GM23338 (cell line): ENCODE data around the gene KCNK5. TPM values are rescaled to one million over a fixed set of nuclear protein-coding genes. Genes with fewer than 3 reads are reported as not detected.

ENCODE experiments used
- ATAC-seq: fragments of 200-7000 bp; cut with Tn5 transposase; 3 replicates; pipeline ENCODE4 v1.9.1; 2020
- DNase-seq: peaks from one replicate; pipeline ENCODE4 v3.0.0-alpha.2; 2015; ENCODE audit warnings: low spot score
- H2AFZ ChIP-seq: fragments of 200-600 bp; sonication (generic); 2 replicates; pipeline ENCODE4 v1.8.0; 2016; ENCODE audit warnings: antibody characterized with exemption, mild to moderate bottlenecking, moderate library complexity
- H3F3A ChIP-seq: fragments of 200-600 bp; sonication (generic); replicated peaks from 2 replicates; pipeline ENCODE4 v1.8.0; 2017; ENCODE audit warnings: antibody characterized with exemption, mixed run types, low read depth
- H3K27ac ChIP-seq: fragments of 200-600 bp; sonication (generic); 2 replicates; pipeline ENCODE4 v1.6.1; 2016; ENCODE audit warnings: low read depth
- H3K27me3 ChIP-seq: fragments of 200-600 bp; sonication (generic); 2 replicates; pipeline ENCODE4 v1.8.0; 2016; ENCODE audit warnings: mild to moderate bottlenecking, mixed run types, moderate library complexity; ENCODE audit not compliant: insufficient read depth
- H3K36me3 ChIP-seq: fragments of 200-600 bp; sonication (generic); 2 replicates; pipeline ENCODE4 v1.8.0; 2016; ENCODE audit warnings: mild to moderate bottlenecking; ENCODE audit not compliant: insufficient read depth
- H3K4me1 ChIP-seq: fragments of 200-600 bp; sonication (generic); 2 replicates; pipeline ENCODE4 v1.8.0; 2016; ENCODE audit warnings: mild to moderate bottlenecking, moderate library complexity; ENCODE audit not compliant: insufficient read depth
- H3K4me2 ChIP-seq: fragments of 200-600 bp; sonication (generic); 2 replicates; pipeline ENCODE4 v1.7.1; 2017; ENCODE audit warnings: mixed run types
- H3K4me3 ChIP-seq: fragments of 200-600 bp; sonication (generic); 2 replicates; pipeline ENCODE4 v1.6.1; 2016; ENCODE audit warnings: mixed run types
- H3K79me2 ChIP-seq: fragments of 200-600 bp; sonication (generic); replicated peaks from 2 replicates; pipeline ENCODE4 v1.8.0; 2017; ENCODE audit warnings: mild to moderate bottlenecking; ENCODE audit not compliant: insufficient read depth
- H3K9me2 ChIP-seq: fragments of 200-600 bp; sonication (generic); 2 replicates; pipeline ENCODE4 v1.8.0; 2017; ENCODE audit not compliant: insufficient read depth
- H4K20me1 ChIP-seq: fragments of 200-600 bp; sonication (generic); replicated peaks from 2 replicates; pipeline ENCODE4 v1.8.0; 2017; ENCODE audit warnings: mild to moderate bottlenecking; ENCODE audit not compliant: insufficient read depth
- H3K27ac Mint-ChIP-seq: 2 replicates; pipeline ENCODE4 v1.8.0; 2020; ENCODE audit warnings: inconsistent platforms, mild to moderate bottlenecking, moderate library complexity, mixed read lengths
- H3K27me3 Mint-ChIP-seq: 3 replicates; pipeline ENCODE4 v1.8.0; 2022; ENCODE audit warnings: low read depth, mild to moderate bottlenecking, moderate library complexity, mixed read lengths, inconsistent platforms; ENCODE audit not compliant: insufficient read depth, poor library complexity
- H3K36me3 Mint-ChIP-seq: 3 replicates; pipeline ENCODE4 v1.8.0; 2021; ENCODE audit warnings: low read depth, mild to moderate bottlenecking, inconsistent platforms, moderate library complexity, mixed read lengths
- H3K4me1 Mint-ChIP-seq: 3 replicates; pipeline ENCODE4 v1.8.0; 2020; ENCODE audit warnings: mild to moderate bottlenecking, inconsistent platforms, mixed read lengths
- H3K4me3 Mint-ChIP-seq: 3 replicates; pipeline ENCODE4 v1.8.0; 2021; ENCODE audit warnings: moderate library complexity, mild to moderate bottlenecking, inconsistent platforms, mixed read lengths
- H3K9me3 Mint-ChIP-seq: 3 replicates; pipeline ENCODE4 v1.8.0; 2020; ENCODE audit warnings: moderate library complexity, mild to moderate bottlenecking, inconsistent platforms, mixed read lengths
- CREB1 ChIP-seq: fragments of 250-450 bp; sonication (Bioruptor Pico); IDR thresholded peaks from 2 replicates; pipeline ENCODE4 v1.5.0; 2020; ENCODE audit warnings: low read depth, mild to moderate bottlenecking, moderate library complexity
- CTCF ChIP-seq, 2 experiments: fragments of 200-600 bp in 1 of 2; sonication (generic) in 1 of 2; conservative IDR thresholded peaks; 2 replicates each; pipeline versions ENCODE4 v1.5.1 to v1.6.1; 2016 to 2017; ENCODE audit warnings: antibody characterized with exemption in 2 of 2, low read depth in 2 of 2, mild to moderate bottlenecking in 2 of 2, moderate library complexity in 1 of 2
- ETS1 ChIP-seq: IDR thresholded peaks from 2 replicates; pipeline ENCODE4 v1.6.1; 2016; ENCODE audit warnings: antibody characterized with exemption
- EZH2 ChIP-seq: fragments of 200-600 bp; sonication (generic); IDR thresholded peaks from one replicate; pipeline ENCODE4 v1.8.0; 2017; ENCODE audit warnings: antibody characterized with exemption, mild to moderate bottlenecking, low read depth; ENCODE audit not compliant: unreplicated experiment
- EZH2phosphoT487 ChIP-seq: fragments of 200-600 bp; sonication (generic); IDR thresholded peaks from one replicate; pipeline ENCODE4 v1.8.1; 2018; ENCODE audit warnings: antibody characterized with exemption; ENCODE audit not compliant: unreplicated experiment
- JUNB ChIP-seq: IDR thresholded peaks from one replicate; pipeline ENCODE4 v1.6.1; 2016; ENCODE audit warnings: antibody characterized with exemption; ENCODE audit not compliant: unreplicated experiment
- NANOG ChIP-seq: IDR thresholded peaks from 2 replicates; pipeline ENCODE4 v1.6.1; 2016; ENCODE audit warnings: antibody characterized with exemption, borderline replicate concordance
- POLR2AphosphoS5 ChIP-seq: IDR thresholded peaks from 2 replicates; pipeline ENCODE4 v1.6.1; 2016; ENCODE audit warnings: antibody characterized with exemption, low read depth
- STAT1 ChIP-seq: IDR thresholded peaks from one replicate; pipeline ENCODE4 v1.6.1; 2016; ENCODE audit warnings: antibody characterized with exemption; ENCODE audit not compliant: unreplicated experiment
- ZNF114 ChIP-seq: fragments of 250-450 bp; sonication (Bioruptor Pico); IDR thresholded peaks from 2 replicates; pipeline ENCODE4 v1.5.0; 2020; ENCODE audit warnings: mild to moderate bottlenecking, moderate library complexity
- ZNF331 ChIP-seq: fragments of 250-450 bp; sonication (Bioruptor Pico); IDR thresholded peaks from 2 replicates; pipeline ENCODE4 v1.5.0; 2020; ENCODE audit warnings: low read depth, mild to moderate bottlenecking, moderate library complexity
- ZNF462 ChIP-seq: fragments of 250-450 bp; sonication (Bioruptor Pico); IDR thresholded peaks from 2 replicates; pipeline ENCODE4 v1.5.0; 2020; ENCODE audit warnings: mild to moderate bottlenecking, moderate library complexity
- polyA plus RNA-seq: library from polyadenylated mRNA; unstranded; fragments of >200 nt; fragmentation: Nextera tagmentation; extraction: Ambion mirVana; gene quantifications from 2 replicates; pipeline ENCODE4 v1.2.1, GENCODE V29; 2016
- total RNA-seq: library from RNA; depleted of rRNA; stranded (reverse); fragments of >200 nt; shearing (Covaris generic); gene quantifications from 2 replicates; pipeline ENCODE4 v1.2.3, GENCODE V29; 2014
- TF ChIP-seq, protein P1 (sequence below): IDR thresholded peaks from one replicate; pipeline ENCODE4 v1.6.1; 2018; ENCODE audit warnings: antibody characterized with exemption; ENCODE audit not compliant: unreplicated experiment

Gene KCNK5
- total and polyA plus RNA-seq, 2 experiments from 2014 or later: 9.5 to 57.4 TPM

DNA sequence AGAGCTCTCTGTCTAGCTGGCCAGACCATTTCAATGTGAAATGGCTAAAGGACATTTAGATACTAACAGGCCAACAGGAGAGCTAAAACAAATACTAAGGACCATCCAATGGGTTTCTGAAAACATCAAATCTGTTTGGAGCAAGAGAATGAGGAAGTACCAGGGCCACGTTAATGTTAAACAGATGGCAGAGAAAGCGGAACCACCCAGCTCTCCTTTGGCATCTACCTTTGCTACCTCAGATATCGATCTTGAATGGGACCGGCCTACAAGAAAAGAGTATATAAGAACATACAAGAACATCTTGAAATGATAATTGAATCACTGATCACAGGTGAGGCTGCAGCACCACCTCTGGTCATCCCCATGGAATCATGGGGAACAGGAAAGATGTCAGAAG is 31.8 kb downstream of the KCNK5 start:
- Histone ChIP-seq H3K27ac (no peak overlapping the region), H3K27me3 (no peaks in the 10 kb centered on the region), H3K4me2 (no peak overlapping the region), H3K4me3 (no peak overlapping the region), H3F3A (no peaks in the 10 kb centered on the region; the same call in 1 of the 2 replicates), H2AFZ (no peak overlapping the region), H3K9me2 (no peaks in the 10 kb centered on the region), H3K4me1 (peaks cover 4% of the 10 kb centered on the region; the same call in 1 of the 2 replicates), H4K20me1 (peaks cover 40% of the 10 kb centered on the region), H3K36me3 (peaks cover 24% of the 10 kb centered on the region), H3K79me2 (peaks cover 61% of the 10 kb centered on the region)
- peaks cover 49% of the 10 kb centered on the region for H3K36me3 Mint-ChIP-seq
- H3K9me3 Mint-ChIP-seq: no peaks in the 10 kb centered on the region
- DNase-seq (no peak), ATAC-seq (no peak)
- H3K4me1 Mint-ChIP-seq: peaks cover 26% of the 10 kb centered on the region
- peaks cover 6% of the 10 kb centered on the region for H3K27me3 Mint-ChIP-seq
- TF ChIP-seq CREB1 (CRISPR knock-in tag) (no peak), ZNF462 (CRISPR knock-in tag) (no peak), CTCF (conservative IDR thresholded peaks at IDR 0.05; ENCODE audit: low read depth in 2 of 2) (no peak), NANOG (no peak), STAT1 (no peak), JUNB (no peak), EZH2 (no peak), ETS1 (no peak), ZNF331 (CRISPR knock-in tag) (no peak), EZH2phosphoT487 (no peak), POLR2AphosphoS5 (no peak), ZNF114 (CRISPR knock-in tag) (no peak)
- TF ChIP-seq, protein P1, sequence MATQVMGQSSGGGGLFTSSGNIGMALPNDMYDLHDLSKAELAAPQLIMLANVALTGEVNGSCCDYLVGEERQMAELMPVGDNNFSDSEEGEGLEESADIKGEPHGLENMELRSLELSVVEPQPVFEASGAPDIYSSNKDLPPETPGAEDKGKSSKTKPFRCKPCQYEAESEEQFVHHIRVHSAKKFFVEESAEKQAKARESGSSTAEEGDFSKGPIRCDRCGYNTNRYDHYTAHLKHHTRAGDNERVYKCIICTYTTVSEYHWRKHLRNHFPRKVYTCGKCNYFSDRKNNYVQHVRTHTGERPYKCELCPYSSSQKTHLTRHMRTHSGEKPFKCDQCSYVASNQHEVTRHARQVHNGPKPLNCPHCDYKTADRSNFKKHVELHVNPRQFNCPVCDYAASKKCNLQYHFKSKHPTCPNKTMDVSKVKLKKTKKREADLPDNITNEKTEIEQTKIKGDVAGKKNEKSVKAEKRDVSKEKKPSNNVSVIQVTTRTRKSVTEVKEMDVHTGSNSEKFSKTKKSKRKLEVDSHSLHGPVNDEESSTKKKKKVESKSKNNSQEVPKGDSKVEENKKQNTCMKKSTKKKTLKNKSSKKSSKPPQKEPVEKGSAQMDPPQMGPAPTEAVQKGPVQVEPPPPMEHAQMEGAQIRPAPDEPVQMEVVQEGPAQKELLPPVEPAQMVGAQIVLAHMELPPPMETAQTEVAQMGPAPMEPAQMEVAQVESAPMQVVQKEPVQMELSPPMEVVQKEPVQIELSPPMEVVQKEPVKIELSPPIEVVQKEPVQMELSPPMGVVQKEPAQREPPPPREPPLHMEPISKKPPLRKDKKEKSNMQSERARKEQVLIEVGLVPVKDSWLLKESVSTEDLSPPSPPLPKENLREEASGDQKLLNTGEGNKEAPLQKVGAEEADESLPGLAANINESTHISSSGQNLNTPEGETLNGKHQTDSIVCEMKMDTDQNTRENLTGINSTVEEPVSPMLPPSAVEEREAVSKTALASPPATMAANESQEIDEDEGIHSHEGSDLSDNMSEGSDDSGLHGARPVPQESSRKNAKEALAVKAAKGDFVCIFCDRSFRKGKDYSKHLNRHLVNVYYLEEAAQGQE: no peak
- no peak overlapping the region for H3K27ac Mint-ChIP-seq
- no peak overlapping the region for H3K4me3 Mint-ChIP-seq
